ENCODE data around the gene CRYL1.

DNA sequence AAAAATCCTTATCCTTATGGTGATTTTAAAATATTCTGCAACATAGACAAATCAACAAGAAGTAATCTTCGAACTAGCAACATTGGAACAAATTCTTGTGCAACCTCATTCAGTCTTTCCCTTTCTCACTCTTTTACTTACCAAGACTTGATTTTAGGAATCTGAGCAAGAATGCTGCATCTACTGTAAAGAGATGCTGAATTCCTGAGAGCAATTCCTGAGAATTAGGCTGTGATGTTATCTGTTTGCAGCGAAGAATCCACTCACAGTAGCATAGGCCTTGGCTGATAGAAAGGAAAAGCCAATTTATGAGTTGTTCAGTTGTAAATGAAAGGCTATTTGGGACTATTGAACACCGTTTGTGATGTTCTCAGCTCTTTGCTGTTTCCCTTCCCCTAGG lies 144.3 kb downstream of the CRYL1 start:
- TF ChIP-seq, protein P1, sequence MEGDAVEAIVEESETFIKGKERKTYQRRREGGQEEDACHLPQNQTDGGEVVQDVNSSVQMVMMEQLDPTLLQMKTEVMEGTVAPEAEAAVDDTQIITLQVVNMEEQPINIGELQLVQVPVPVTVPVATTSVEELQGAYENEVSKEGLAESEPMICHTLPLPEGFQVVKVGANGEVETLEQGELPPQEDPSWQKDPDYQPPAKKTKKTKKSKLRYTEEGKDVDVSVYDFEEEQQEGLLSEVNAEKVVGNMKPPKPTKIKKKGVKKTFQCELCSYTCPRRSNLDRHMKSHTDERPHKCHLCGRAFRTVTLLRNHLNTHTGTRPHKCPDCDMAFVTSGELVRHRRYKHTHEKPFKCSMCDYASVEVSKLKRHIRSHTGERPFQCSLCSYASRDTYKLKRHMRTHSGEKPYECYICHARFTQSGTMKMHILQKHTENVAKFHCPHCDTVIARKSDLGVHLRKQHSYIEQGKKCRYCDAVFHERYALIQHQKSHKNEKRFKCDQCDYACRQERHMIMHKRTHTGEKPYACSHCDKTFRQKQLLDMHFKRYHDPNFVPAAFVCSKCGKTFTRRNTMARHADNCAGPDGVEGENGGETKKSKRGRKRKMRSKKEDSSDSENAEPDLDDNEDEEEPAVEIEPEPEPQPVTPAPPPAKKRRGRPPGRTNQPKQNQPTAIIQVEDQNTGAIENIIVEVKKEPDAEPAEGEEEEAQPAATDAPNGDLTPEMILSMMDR (IDR thresholded peaks at IDR 0.05; ENCODE audit: insufficient read depth, low read length): no peak
- TF ChIP-seq POLR2AphosphoS5 (IDR thresholded peaks at IDR 0.05; ENCODE audit: low read depth) (no peak), GABPA (IDR thresholded peaks at IDR 0.05; ENCODE audit: low read depth) (no peak)
- TF ChIP-seq, protein P2, sequence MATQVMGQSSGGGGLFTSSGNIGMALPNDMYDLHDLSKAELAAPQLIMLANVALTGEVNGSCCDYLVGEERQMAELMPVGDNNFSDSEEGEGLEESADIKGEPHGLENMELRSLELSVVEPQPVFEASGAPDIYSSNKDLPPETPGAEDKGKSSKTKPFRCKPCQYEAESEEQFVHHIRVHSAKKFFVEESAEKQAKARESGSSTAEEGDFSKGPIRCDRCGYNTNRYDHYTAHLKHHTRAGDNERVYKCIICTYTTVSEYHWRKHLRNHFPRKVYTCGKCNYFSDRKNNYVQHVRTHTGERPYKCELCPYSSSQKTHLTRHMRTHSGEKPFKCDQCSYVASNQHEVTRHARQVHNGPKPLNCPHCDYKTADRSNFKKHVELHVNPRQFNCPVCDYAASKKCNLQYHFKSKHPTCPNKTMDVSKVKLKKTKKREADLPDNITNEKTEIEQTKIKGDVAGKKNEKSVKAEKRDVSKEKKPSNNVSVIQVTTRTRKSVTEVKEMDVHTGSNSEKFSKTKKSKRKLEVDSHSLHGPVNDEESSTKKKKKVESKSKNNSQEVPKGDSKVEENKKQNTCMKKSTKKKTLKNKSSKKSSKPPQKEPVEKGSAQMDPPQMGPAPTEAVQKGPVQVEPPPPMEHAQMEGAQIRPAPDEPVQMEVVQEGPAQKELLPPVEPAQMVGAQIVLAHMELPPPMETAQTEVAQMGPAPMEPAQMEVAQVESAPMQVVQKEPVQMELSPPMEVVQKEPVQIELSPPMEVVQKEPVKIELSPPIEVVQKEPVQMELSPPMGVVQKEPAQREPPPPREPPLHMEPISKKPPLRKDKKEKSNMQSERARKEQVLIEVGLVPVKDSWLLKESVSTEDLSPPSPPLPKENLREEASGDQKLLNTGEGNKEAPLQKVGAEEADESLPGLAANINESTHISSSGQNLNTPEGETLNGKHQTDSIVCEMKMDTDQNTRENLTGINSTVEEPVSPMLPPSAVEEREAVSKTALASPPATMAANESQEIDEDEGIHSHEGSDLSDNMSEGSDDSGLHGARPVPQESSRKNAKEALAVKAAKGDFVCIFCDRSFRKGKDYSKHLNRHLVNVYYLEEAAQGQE (IDR thresholded peaks at IDR 0.05; ENCODE audit: insufficient replicate concordance, low read depth): no peak
